ENCODE data around the gene CLK4.

Gene CLK4

DNA sequence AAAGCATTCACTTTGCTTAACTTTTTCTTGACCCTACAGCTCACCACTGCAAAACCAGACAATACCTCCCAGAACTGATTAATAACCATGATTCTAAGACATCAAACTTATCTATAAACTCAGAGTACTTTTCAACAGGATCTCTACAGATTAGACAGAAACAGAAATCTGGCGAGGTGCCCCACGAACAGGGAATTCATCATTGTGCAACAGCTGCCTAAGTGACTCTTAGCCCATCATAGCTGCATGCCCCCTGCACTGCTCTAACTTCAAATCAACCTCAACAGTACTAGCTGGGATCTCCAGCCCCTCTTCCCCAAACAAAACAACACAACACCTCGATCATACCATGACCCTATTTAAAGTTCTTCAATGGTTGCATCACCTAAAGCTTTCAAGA lies 20.6 kb downstream of the CLK4 start:
- no peak for DNase-seq (ENCODE audit: low spot score)
- in situ Hi-C loops (cut with MboI; ENCODE audit: low sequenced_read_pairs, unreplicated experiment): no loop called here
- TF ChIP-seq, protein P1, sequence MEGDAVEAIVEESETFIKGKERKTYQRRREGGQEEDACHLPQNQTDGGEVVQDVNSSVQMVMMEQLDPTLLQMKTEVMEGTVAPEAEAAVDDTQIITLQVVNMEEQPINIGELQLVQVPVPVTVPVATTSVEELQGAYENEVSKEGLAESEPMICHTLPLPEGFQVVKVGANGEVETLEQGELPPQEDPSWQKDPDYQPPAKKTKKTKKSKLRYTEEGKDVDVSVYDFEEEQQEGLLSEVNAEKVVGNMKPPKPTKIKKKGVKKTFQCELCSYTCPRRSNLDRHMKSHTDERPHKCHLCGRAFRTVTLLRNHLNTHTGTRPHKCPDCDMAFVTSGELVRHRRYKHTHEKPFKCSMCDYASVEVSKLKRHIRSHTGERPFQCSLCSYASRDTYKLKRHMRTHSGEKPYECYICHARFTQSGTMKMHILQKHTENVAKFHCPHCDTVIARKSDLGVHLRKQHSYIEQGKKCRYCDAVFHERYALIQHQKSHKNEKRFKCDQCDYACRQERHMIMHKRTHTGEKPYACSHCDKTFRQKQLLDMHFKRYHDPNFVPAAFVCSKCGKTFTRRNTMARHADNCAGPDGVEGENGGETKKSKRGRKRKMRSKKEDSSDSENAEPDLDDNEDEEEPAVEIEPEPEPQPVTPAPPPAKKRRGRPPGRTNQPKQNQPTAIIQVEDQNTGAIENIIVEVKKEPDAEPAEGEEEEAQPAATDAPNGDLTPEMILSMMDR (IDR thresholded peaks at IDR 0.05; ENCODE audit: borderline replicate concordance, control extremely low read depth, extremely low read depth, insufficient read depth, missing control alignments): no peak

DNA sequence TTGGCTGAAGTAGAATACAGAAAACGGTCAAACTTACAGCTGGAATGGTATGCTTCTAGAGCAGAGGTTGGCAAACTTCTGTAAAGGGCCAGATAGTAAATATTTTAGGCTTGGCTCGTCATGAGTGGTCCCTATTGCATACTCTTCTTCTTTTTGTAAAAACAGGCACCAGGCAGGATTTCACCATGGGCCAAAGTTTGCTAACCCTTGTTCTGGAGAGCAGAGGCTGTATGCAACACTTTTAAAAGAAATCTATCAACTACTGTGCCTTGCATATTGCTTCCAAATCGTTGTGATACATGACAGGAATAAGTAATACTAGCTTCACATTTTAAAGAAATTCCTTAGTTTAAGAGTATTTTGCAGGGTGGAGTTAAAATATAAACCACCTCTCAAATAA lies 21.1 kb downstream of the CLK4 start:
- TF ChIP-seq, protein P1 (IDR thresholded peaks at IDR 0.05; ENCODE audit: borderline replicate concordance, control extremely low read depth, extremely low read depth, insufficient read depth, missing control alignments): no peak
- in situ Hi-C loops (cut with MboI; ENCODE audit: low sequenced_read_pairs, unreplicated experiment): no loop called here
- no peak for DNase-seq (ENCODE audit: low spot score)

DNA sequence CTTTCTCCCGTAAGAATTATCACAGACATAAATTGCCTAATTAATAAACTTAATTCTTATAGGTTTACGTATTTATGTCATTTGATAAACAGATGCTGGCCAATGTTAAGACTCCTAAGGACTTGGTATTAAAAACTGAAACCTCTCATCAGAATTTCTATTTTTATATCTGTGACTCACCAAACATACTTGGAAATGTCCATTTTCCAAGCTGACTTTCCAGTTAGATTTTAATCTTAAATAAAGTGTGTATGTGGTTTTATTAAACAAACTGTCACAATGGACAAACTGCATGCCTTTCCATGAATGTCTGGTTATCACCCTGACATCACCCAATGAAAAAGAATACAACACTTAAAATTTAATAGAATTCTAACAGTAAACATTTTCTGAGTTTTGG lies 24.1 kb downstream of the CLK4 start:
- TF ChIP-seq, protein P1 (IDR thresholded peaks at IDR 0.05; ENCODE audit: borderline replicate concordance, control extremely low read depth, extremely low read depth, insufficient read depth, missing control alignments): no peak
- in situ Hi-C loops (cut with MboI; ENCODE audit: low sequenced_read_pairs, unreplicated experiment): no loop called here
- DNase-seq (ENCODE audit: low spot score): no peak

DNA sequence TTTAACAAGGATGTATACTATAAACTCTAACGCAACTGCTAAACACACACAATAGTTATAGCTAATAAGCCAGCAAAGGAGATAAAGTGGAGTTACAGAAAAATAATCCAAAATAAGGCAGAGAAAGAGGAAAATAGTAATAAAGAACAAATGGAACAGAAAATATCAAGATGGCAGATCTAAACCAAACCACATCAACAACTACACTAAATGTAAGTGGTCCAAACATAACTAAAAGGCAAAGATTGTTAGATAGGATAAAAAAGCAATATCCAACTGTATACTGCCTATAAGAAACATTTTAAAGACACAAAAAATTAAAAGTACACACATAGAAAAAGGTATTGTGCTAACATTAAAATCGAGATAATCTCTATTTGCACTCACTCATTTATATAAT lies 31.1 kb downstream of the CLK4 start:
- TF ChIP-seq, protein P1 (IDR thresholded peaks at IDR 0.05; ENCODE audit: borderline replicate concordance, control extremely low read depth, extremely low read depth, insufficient read depth, missing control alignments): no peak
- no peak for DNase-seq (ENCODE audit: low spot score)
- in situ Hi-C loops (cut with MboI; ENCODE audit: low sequenced_read_pairs, unreplicated experiment): no loop called here

DNA sequence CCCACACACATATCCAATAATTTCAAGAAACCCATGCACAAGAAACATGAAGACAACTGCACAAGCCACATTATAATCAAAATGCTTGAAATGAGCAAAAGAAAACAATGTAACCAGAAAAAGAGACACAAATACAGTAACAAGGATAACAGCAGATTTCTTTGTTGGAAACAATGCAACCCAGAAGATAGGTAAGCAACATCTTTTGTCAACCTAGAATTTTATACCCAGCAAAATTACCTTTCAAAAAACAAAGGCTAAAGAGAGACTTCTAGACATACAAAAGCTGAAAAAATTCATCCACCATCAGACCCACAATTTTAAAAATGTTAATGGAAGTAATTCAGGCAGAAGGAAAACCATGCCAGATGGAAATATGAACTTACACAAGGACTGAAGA lies 31.7 kb downstream of the CLK4 start:
- DNase-seq (ENCODE audit: low spot score): no peak
- in situ Hi-C loops (cut with MboI; ENCODE audit: low sequenced_read_pairs, unreplicated experiment): no loop called here
- TF ChIP-seq, protein P1 (IDR thresholded peaks at IDR 0.05; ENCODE audit: borderline replicate concordance, control extremely low read depth, extremely low read depth, insufficient read depth, missing control alignments): no peak

DNA sequence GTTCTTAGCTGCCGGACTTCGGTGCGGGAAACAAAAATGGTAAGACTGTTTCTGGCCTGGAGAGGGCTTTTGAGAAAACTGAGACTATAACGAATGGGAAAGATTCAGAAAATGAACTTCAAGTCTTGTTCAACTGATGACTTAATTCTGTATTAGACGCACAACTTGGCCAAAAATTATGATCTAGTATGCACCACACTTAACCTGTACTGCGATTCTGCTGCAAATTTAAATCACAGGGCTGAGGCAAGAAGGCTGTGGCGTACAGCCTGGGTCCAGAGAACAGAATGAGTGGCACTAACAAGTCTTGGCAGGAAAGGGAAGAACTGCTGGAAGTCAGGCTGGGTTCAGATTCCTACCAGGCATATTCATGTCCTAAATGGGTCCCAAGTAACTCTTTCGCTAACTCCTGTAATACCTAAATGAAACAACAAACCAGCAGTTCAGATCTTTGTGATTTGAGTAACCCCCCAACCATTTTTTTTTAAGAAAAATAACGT lies 35.9 kb downstream of the CLK4 start:
- in situ Hi-C loops (cut with MboI; ENCODE audit: low sequenced_read_pairs, unreplicated experiment): no loop called here
- TF ChIP-seq, protein P1 (IDR thresholded peaks at IDR 0.05; ENCODE audit: borderline replicate concordance, control extremely low read depth, extremely low read depth, insufficient read depth, missing control alignments): no peak
- DNase-seq (ENCODE audit: low spot score): no peak

All from GM13976 (cell line).